Uterus (tissue), 4 donors: ENCODE data around the gene GRIK2. TPM values are rescaled to one million over a fixed set of nuclear protein-coding genes. Genes with fewer than 3 reads are reported as not detected.

ENCODE experiments used
- DNase-seq, 2 donors: peaks; one replicate each; pipeline ENCODE4 v3.0.0-alpha.2; 2019 to 2020
- H3K27ac ChIP-seq, 2 donors: fragments of 200-600 bp; sonication (generic); 1 replicate in 1 of 2; 2 replicates in 1 of 2; pipeline ENCODE4 v1.5.1; 2016 to 2018
- H3K27me3 ChIP-seq, 2 donors: fragments of 200-600 bp; sonication (generic); one replicate each; pipeline ENCODE4 v1.5.1; 2018 to 2019; ENCODE audit warnings: control low read depth in 1 of 2
- H3K36me3 ChIP-seq, 2 donors: fragments of 200-600 bp; sonication (generic); one replicate each; pipeline ENCODE4 v1.5.1; 2019; ENCODE audit warnings: control low read depth in 1 of 2
- H3K4me1 ChIP-seq, 2 donors: fragments of 200-600 bp; sonication (generic); one replicate each; pipeline ENCODE4 v1.5.1; 2018 to 2019; ENCODE audit warnings: control low read depth in 1 of 2
- H3K4me3 ChIP-seq, 2 donors: fragments of 200-600 bp; sonication (generic); 1 replicate in 1 of 2; 2 replicates in 1 of 2; pipeline ENCODE4 v1.5.1; 2018 to 2019; ENCODE audit warnings: mild to moderate bottlenecking in 1 of 2
- H3K9me3 ChIP-seq, 2 donors: fragments of 200-600 bp; sonication (generic); one replicate each; pipeline ENCODE4 v1.5.1; 2019; ENCODE audit warnings: control low read depth in 1 of 2
- POLR2A ChIP-seq, 2 donors: fragments of 450-650 bp; IDR thresholded peaks; one replicate each; pipeline ENCODE4 v1.6.1; 2016; ENCODE audit warnings: antibody characterized with exemption in 2 of 2, mild to moderate bottlenecking in 1 of 2, moderate library complexity in 1 of 2
- intact Hi-C: fragments of 100-400 bp; cut with DNase I; formaldehyde crosslinking; loops from one replicate; pipeline ENCODE4 v1.15.1; 2023; ENCODE audit warnings: low total_unique reads
- total RNA-seq, 4 donors: library from RNA; depleted of rRNA in 3 of 4; stranded (reverse); fragments of >200 nt in 3 of 4; gene quantifications; one replicate each; pipeline versions ENCODE4 v1.1.0 to v1.2.4, GENCODE V29; 2014 to 2023
- TF ChIP-seq, protein P1 (sequence below), 4 experiments: fragments of 200-600 bp in 2 of 4; fragments of 450-650 bp in 2 of 4; sonication (generic) in 2 of 4; IDR thresholded peaks; one replicate each; pipeline ENCODE4 v1.5.1; 2016 to 2019; ENCODE audit warnings: antibody characterized with exemption in 4 of 4, mild to moderate bottlenecking in 2 of 4, moderate library complexity in 1 of 4
- donor health status: DM: yes; HTN: yes; CAD: no.

The GRIK2 gene
- total RNA-seq, 4 donors from 2014 or later: 0.76 to 13.1 TPM; not detected in 2

DNA sequence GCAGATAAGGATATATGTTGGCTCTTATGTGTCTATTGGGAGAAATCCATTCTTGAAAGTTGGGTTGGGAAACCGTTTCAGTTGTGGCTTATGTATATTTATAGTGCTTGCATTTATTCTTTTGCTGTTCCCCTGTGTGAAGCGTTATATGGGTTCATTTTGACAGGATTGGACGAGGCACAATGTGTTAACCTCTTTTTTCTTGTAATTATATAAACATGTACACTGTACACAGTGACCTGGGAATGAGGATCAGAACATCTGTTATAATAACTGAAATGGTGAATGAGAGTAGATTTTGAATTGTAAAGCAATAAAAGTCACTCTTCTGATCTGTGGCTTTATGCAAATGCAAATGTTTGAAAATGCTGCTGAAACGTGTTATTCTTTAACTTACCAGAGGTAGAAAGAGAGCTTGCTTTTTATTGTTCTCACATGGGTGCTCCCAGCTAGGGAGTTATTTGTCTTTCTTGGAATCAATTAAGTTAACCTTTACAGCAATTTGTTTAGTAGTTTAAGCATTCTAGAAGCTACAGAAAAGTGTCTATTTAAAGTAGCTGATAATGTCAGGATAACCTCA, 213.7 kb downstream of the GRIK2 start:
- H3K27me3 ChIP-seq: no peaks in the 10 kb centered on the region
- no peaks in the 10 kb centered on the region for H3K9me3 ChIP-seq
- H3K4me3 ChIP-seq: no peak overlapping the region
- TF ChIP-seq, protein P1, sequence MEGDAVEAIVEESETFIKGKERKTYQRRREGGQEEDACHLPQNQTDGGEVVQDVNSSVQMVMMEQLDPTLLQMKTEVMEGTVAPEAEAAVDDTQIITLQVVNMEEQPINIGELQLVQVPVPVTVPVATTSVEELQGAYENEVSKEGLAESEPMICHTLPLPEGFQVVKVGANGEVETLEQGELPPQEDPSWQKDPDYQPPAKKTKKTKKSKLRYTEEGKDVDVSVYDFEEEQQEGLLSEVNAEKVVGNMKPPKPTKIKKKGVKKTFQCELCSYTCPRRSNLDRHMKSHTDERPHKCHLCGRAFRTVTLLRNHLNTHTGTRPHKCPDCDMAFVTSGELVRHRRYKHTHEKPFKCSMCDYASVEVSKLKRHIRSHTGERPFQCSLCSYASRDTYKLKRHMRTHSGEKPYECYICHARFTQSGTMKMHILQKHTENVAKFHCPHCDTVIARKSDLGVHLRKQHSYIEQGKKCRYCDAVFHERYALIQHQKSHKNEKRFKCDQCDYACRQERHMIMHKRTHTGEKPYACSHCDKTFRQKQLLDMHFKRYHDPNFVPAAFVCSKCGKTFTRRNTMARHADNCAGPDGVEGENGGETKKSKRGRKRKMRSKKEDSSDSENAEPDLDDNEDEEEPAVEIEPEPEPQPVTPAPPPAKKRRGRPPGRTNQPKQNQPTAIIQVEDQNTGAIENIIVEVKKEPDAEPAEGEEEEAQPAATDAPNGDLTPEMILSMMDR (IDR thresholded peaks at IDR 0.05): no peak
- no peak for TF ChIP-seq POLR2A (IDR thresholded peaks at IDR 0.05)
- no peak overlapping the region for H3K27ac ChIP-seq
- intact Hi-C loops: no loop called here
- no peaks in the 10 kb centered on the region for H3K4me1 ChIP-seq
- no peaks in the 10 kb centered on the region for H3K36me3 ChIP-seq
- no peak for DNase-seq

DNA sequence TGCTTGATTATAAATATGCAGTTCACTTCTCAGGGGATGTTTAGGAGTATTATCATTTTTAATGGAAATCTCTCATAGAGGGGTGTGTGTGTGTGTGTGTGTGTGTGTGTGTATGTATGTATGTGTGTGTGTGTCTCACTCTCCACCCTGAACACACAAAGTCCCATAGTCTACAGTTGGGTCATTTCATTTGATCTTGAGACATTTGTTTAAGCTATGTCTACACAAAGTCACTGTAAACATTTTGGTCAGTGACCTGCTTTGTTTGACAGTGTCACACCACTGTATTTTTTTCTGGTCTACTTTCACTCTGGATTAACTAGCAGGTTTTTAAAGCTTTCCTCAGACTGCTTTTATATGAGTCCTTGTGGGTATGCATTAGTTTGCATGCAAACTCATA, 215.2 kb downstream of the GRIK2 start:
- Histone ChIP-seq H3K9me3 (no peaks in the 10 kb centered on the region), H3K36me3 (no peaks in the 10 kb centered on the region), H3K27me3 (no peaks in the 10 kb centered on the region), H3K4me1 (no peaks in the 10 kb centered on the region), H3K27ac (no peak overlapping the region), H3K4me3 (no peak overlapping the region)
- intact Hi-C loops: no loop called here
- no peak for TF ChIP-seq POLR2A (IDR thresholded peaks at IDR 0.05)
- TF ChIP-seq, protein P1 (IDR thresholded peaks at IDR 0.05): no peak
- DNase-seq: no peak

DNA sequence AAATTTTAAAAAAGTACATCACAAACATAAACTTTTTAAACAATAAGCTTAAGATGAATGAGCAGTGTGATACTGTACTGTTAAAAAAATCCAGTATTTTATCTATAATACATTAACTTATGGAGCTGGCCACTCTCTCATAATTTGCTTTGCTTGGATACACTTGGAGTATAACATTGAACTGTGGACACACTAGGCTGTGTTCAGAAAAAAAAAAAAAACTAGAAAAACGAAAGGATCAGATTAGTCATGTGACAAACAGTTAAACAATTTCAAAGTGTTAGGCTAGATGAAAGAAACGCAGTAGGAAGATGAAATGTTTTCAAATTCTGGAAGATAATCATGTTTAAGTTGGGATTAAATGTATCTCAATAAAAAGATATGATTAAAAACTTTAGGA, 220.0 kb downstream of the GRIK2 start:
- DNase-seq: no peak
- H3K4me3 ChIP-seq: no peak overlapping the region
- intact Hi-C loops: no loop called here
- TF ChIP-seq, protein P1 (IDR thresholded peaks at IDR 0.05): no peak
- TF ChIP-seq POLR2A (IDR thresholded peaks at IDR 0.05): no peak
- H3K27ac ChIP-seq: no peak overlapping the region
- no peaks in the 10 kb centered on the region for H3K36me3 ChIP-seq
- H3K27me3 ChIP-seq: no peaks in the 10 kb centered on the region
- H3K9me3 ChIP-seq: no peaks in the 10 kb centered on the region
- no peaks in the 10 kb centered on the region for H3K4me1 ChIP-seq

DNA sequence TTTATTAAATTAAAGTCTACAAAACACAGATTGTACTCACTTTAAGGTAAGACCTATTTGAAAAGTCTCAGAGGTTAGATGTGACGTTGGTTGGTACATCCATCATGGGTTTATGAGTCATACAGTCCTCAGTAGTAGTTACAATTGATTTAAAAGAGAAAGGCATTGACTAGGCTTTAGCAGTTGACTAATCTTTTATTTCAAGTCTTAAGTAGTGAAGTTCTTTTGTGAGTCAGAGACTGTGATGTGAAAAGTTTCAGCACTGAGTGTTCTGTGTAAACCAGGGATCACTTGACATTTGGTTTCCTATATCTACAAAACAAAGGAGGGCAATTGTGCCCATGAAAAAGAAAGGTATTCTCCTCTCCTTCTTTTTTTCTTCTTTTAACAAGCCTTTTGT, 221.3 kb downstream of the GRIK2 start:
- Histone ChIP-seq H3K27me3 (no peaks in the 10 kb centered on the region), H3K27ac (no peak overlapping the region), H3K9me3 (no peaks in the 10 kb centered on the region), H3K4me3 (no peak overlapping the region), H3K36me3 (no peaks in the 10 kb centered on the region), H3K4me1 (no peaks in the 10 kb centered on the region)
- DNase-seq: no peak
- TF ChIP-seq, protein P1 (IDR thresholded peaks at IDR 0.05): no peak
- intact Hi-C loops: no loop called here

DNA sequence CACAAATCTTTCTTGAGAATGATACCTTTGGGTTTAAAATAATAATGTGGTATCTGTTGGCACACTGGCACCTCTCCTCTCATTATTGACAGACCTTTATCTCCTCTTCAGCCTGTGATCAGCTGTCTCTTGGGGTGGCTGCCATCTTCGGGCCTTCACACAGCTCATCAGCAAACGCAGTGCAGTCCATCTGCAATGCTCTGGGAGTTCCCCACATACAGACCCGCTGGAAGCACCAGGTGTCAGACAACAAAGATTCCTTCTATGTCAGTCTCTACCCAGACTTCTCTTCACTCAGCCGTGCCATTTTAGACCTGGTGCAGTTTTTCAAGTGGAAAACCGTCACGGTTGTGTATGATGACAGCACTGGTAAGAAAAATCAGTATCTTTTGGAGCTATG, 232.8 kb downstream of the GRIK2 start:
- Histone ChIP-seq H3K27me3 (no peaks in the 10 kb centered on the region), H3K4me1 (no peaks in the 10 kb centered on the region), H3K4me3 (no peak overlapping the region), H3K27ac (no peak overlapping the region), H3K9me3 (no peaks in the 10 kb centered on the region), H3K36me3 (no peaks in the 10 kb centered on the region)
- TF ChIP-seq POLR2A (IDR thresholded peaks at IDR 0.05): no peak
- TF ChIP-seq, protein P1 (IDR thresholded peaks at IDR 0.05): no peak
- DNase-seq: no peak
- intact Hi-C loops: no loop called here
